Activated naive CD8-positive, alpha-beta T cell (primary cell): ENCODE measurements around the gene EXOC4.
"Not testable (repeated sequence)": the region's sequence is repeated elsewhere in the genome, so short reads cannot be mapped to it uniquely, and the experiment has no call there.

ENCODE experiments used
- H3K27ac Mint-ChIP-seq: one replicate; pipeline ENCODE4 v1.8.0; 2021; ENCODE audit warnings: mixed read lengths
- H3K27me3 Mint-ChIP-seq: one replicate; pipeline ENCODE4 v1.8.0; 2021; ENCODE audit warnings: mixed read lengths
- H3K36me3 Mint-ChIP-seq: one replicate; pipeline ENCODE4 v1.8.0; 2021; ENCODE audit warnings: mixed read lengths
- H3K4me1 Mint-ChIP-seq: one replicate; pipeline ENCODE4 v1.8.0; 2021; ENCODE audit warnings: low read depth, mixed read lengths
- H3K4me3 Mint-ChIP-seq: one replicate; pipeline ENCODE4 v1.8.0; 2021; ENCODE audit warnings: mild to moderate bottlenecking, mixed read lengths
- H3K9me3 Mint-ChIP-seq: one replicate; pipeline ENCODE4 v1.8.0; 2021; ENCODE audit warnings: low read depth, mixed read lengths

Gene EXOC4

GRCh38 chr7:133777701-133778100 lies 524.8 kb downstream of the EXOC4 start:
- H3K4me1 Mint-ChIP-seq: no peaks in the 10 kb centered on the region
- peaks cover 33% of the 10 kb centered on the region for H3K36me3 Mint-ChIP-seq
- no peak overlapping the region for H3K4me3 Mint-ChIP-seq
- no peaks in the 10 kb centered on the region for H3K9me3 Mint-ChIP-seq
- no peak overlapping the region for H3K27ac Mint-ChIP-seq
- H3K27me3 Mint-ChIP-seq: no peaks in the 10 kb centered on the region

GRCh38 chr7:133778472-133778871 lies 525.6 kb downstream of the EXOC4 start:
- no peaks in the 10 kb centered on the region for H3K4me1 Mint-ChIP-seq
- H3K27me3 Mint-ChIP-seq: no peaks in the 10 kb centered on the region
- peaks cover 33% of the 10 kb centered on the region for H3K36me3 Mint-ChIP-seq
- no peak overlapping the region for H3K27ac Mint-ChIP-seq
- no peak overlapping the region for H3K4me3 Mint-ChIP-seq
- no peaks in the 10 kb centered on the region for H3K9me3 Mint-ChIP-seq

DNA sequence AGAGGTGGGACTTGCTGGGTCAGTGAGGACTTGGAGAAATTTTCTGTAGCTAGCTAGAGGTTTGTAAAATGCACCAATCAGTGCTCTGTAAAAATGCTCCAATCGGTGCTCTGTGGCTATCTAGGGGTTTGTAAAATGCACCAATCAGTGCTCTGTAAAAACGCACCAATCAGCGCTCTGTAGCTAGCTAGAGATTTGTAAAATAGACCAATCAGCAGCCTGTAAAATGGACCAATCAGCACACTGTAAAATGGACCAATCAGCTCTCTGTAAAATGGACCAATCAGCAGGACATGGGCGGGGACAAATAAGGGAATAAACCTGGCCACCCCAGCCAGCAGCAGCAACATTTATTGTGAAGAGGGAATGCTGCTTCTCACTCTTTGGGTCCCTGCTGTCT lies 526.7 kb downstream of the EXOC4 start:
- not testable (repeated sequence) for H3K4me1 Mint-ChIP-seq, H3K27ac Mint-ChIP-seq, H3K4me3 Mint-ChIP-seq, H3K9me3 Mint-ChIP-seq, H3K27me3 Mint-ChIP-seq
- peaks cover 28% of the 10 kb centered on the region for H3K36me3 Mint-ChIP-seq

- Mint-ChIP-seq H3K36me3 (peaks cover 31% of the 10 kb centered on the region), H3K27ac (no peak overlapping the region), H3K4me3 (no peak overlapping the region), H3K9me3 (no peaks in the 10 kb centered on the region), H3K4me1 (no peaks in the 10 kb centered on the region), H3K27me3 (no peaks in the 10 kb centered on the region)
Measured at GRCh38 chr7:133780912-133781311, 528.0 kb downstream of the EXOC4 start.

GRCh38 chr7:133781486-133782090 lies 528.7 kb downstream of the EXOC4 start:
- H3K9me3 Mint-ChIP-seq: no peaks in the 10 kb centered on the region
- no peaks in the 10 kb centered on the region for H3K4me1 Mint-ChIP-seq
- no peaks in the 10 kb centered on the region for H3K27me3 Mint-ChIP-seq
- no peak overlapping the region for H3K4me3 Mint-ChIP-seq
- peaks cover 33% of the 10 kb centered on the region for H3K36me3 Mint-ChIP-seq
- H3K27ac Mint-ChIP-seq: no peak overlapping the region

- H3K27me3 Mint-ChIP-seq: no peaks in the 10 kb centered on the region
- no peak overlapping the region for H3K4me3 Mint-ChIP-seq
- H3K36me3 Mint-ChIP-seq: peaks cover 31% of the 10 kb centered on the region
- H3K4me1 Mint-ChIP-seq: no peaks in the 10 kb centered on the region
- no peak overlapping the region for H3K27ac Mint-ChIP-seq
- H3K9me3 Mint-ChIP-seq: no peaks in the 10 kb centered on the region
Measured at GRCh38 chr7:133782470-133782869, 529.6 kb downstream of the EXOC4 start.

- no peak overlapping the region for H3K4me3 Mint-ChIP-seq
- no peaks in the 10 kb centered on the region for H3K27me3 Mint-ChIP-seq
- H3K4me1 Mint-ChIP-seq: no peaks in the 10 kb centered on the region
- H3K27ac Mint-ChIP-seq: no peak overlapping the region
- no peaks in the 10 kb centered on the region for H3K9me3 Mint-ChIP-seq
- peaks cover 25% of the 10 kb centered on the region for H3K36me3 Mint-ChIP-seq
Measured at GRCh38 chr7:133783276-133783675, 530.4 kb downstream of the EXOC4 start.

DNA sequence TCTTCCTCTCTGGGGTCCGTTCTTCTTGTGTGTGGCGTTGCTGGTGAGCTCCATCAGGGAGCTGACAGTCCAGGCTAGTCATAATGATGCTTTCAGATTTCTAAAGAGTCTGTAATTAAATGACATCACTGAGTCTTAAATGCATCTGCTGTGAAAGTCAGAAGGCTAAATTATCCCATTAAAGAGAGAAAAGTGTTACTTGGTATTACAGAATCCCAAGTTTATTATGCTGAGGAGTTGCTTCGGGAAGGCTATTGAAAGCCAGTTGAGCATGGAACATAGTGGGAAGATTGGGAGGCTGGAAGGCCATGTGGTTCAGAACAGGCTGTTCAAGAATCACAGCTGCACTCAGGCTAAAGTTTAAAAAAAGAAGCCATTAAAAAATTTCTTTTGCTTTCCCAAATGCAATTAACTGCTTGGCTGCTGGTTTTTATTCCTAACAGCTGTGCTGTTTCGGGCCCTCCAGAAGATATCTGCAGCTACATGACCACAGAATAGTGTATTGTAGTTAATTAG lies 531.7 kb downstream of the EXOC4 start:
- H3K4me3 Mint-ChIP-seq: no peak overlapping the region
- no peaks in the 10 kb centered on the region for H3K27me3 Mint-ChIP-seq
- no peaks in the 10 kb centered on the region for H3K4me1 Mint-ChIP-seq
- H3K27ac Mint-ChIP-seq: no peak overlapping the region
- no peaks in the 10 kb centered on the region for H3K9me3 Mint-ChIP-seq
- H3K36me3 Mint-ChIP-seq: peaks cover 25% of the 10 kb centered on the region

DNA sequence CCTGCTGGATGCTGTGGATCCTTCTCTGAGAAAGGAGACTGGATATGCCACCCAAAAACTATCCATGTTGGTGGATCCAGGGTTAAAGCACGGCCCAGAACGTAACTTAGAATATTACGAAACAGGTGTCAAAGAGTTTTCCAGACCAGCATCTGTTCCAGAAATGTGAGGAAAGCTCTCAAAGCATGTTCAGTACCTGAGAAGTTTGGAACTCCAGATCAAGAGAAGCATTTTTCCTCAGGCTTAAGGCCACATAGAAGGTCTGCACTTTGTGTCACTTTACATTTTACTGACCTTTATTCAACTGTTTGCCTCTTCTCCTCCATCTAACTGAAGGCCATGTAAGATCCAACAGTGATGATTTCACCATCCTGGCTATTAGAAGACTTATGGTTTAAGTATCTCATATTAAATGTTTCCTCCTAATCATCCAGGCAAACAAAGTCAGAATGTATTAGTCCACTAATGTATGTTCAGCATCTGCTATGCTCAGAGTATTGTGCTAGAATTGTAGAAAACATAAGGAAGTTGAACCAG lies 533.6 kb downstream of the EXOC4 start:
- Mint-ChIP-seq H3K36me3 (peaks cover 18% of the 10 kb centered on the region), H3K4me1 (no peaks in the 10 kb centered on the region), H3K27ac (no peak overlapping the region), H3K9me3 (no peaks in the 10 kb centered on the region), H3K4me3 (no peak overlapping the region), H3K27me3 (no peaks in the 10 kb centered on the region)

DNA sequence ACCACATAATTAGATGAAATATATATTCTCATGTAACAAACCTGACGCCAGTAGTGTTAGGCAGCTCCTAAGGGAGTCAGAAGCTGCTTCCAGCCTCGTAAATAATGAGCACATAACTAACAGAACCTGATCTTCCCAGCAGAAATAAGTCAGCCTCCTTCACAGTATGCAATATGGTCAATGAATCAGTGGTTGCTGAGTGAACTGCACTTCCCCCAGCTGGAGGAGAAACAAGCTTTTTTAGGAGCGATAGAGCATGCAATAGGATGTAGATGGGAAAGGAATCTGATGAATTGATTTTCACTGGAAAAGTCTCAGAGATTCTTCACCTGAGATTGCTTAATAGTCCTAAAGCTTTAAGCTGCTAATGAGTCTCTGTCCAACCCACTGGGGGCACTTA lies 537.1 kb downstream of the EXOC4 start:
- Mint-ChIP-seq H3K36me3 (peaks cover 19% of the 10 kb centered on the region), H3K9me3 (no peaks in the 10 kb centered on the region), H3K27ac (no peak overlapping the region), H3K27me3 (no peaks in the 10 kb centered on the region), H3K4me1 (no peaks in the 10 kb centered on the region), H3K4me3 (no peak overlapping the region)

GRCh38 chr7:133790911-133791310 lies 538.0 kb downstream of the EXOC4 start:
- H3K27ac Mint-ChIP-seq: no peak overlapping the region
- peaks cover 16% of the 10 kb centered on the region for H3K36me3 Mint-ChIP-seq
- H3K4me3 Mint-ChIP-seq: no peak overlapping the region
- no peaks in the 10 kb centered on the region for H3K9me3 Mint-ChIP-seq
- no peaks in the 10 kb centered on the region for H3K4me1 Mint-ChIP-seq
- H3K27me3 Mint-ChIP-seq: no peaks in the 10 kb centered on the region

DNA sequence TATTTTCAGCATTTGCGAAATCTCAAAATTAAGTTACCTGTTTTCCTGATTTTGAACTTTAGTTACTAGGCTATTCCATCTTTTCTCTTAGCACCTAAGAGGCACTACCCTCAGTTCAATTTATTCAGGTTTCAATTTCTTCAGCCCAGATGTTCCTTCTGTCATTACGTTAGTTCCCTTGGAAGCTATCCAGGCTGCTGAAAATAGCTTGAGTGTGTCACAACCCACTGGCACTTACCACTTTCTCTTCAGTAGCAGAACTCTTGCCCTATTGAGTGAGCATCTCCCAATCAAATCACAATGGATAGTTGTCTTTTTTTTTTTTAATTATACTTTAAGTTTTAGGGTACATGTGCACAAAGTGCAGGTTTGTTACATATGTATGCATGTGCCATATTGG lies 541.6 kb downstream of the EXOC4 start:
- H3K9me3 Mint-ChIP-seq: no peaks in the 10 kb centered on the region

GRCh38 chr7:133795068-133795665 lies 542.3 kb downstream of the EXOC4 start:
- H3K4me1 Mint-ChIP-seq: no peaks in the 10 kb centered on the region
- no peaks in the 10 kb centered on the region for H3K9me3 Mint-ChIP-seq
- H3K27me3 Mint-ChIP-seq: no peaks in the 10 kb centered on the region
- H3K27ac Mint-ChIP-seq: no peak overlapping the region
- H3K36me3 Mint-ChIP-seq: peaks cover 9% of the 10 kb centered on the region
- no peak overlapping the region for H3K4me3 Mint-ChIP-seq

More for the DNA sequence above, 541.6 kb downstream of the EXOC4 start:
- peaks cover 7% of the 10 kb centered on the region for H3K36me3 Mint-ChIP-seq
- no peaks in the 10 kb centered on the region for H3K27me3 Mint-ChIP-seq
- no peak overlapping the region for H3K27ac Mint-ChIP-seq
- H3K4me1 Mint-ChIP-seq: no peaks in the 10 kb centered on the region
- H3K4me3 Mint-ChIP-seq: no peak overlapping the region

GRCh38 chr7:133796782-133797745 lies 544.2 kb downstream of the EXOC4 start:
- H3K36me3 Mint-ChIP-seq: peaks cover 6% of the 10 kb centered on the region
- no peaks in the 10 kb centered on the region for H3K4me1 Mint-ChIP-seq
- H3K27ac Mint-ChIP-seq: no peak overlapping the region
- no peaks in the 10 kb centered on the region for H3K27me3 Mint-ChIP-seq
- H3K4me3 Mint-ChIP-seq: no peak overlapping the region
- H3K9me3 Mint-ChIP-seq: no peaks in the 10 kb centered on the region
